ENCODE results near the gene DIPK1C. TPM values are rescaled to one million over a fixed set of nuclear protein-coding genes. Genes with fewer than 3 reads are reported as not detected.

The DIPK1C gene
- not detected in 2 replicates for total RNA-seq

GRCh38 chr18:74457043-74457724, at the start of gene DIPK1C:
Gene DIPK1C (minus strand): TSS chr18:74457308. CDS start chr18:74457259, 49 bp downstream.

GRCh38 chr18:74495581-74496507, 38.7 kb upstream of the DIPK1C start, which contains the start of gene CNDP2:
Gene CNDP2 (plus strand): TSS chr18:74496363. CDS start chr18:74499974, 3,611 bp downstream.

Other genes starting within 250 kb of the DIPK1C start
- 48.6 and 54.9 TPM in 2 replicates for gene CYB5A, start 165.3 kb downstream of the DIPK1C start, total RNA-seq
- gene C18orf63, start 141.5 kb downstream of the DIPK1C start, total RNA-seq = not detected in 2 replicates
- gene CNDP2, start 39.1 kb upstream of the DIPK1C start, total RNA-seq = 62.6 and 64.7 TPM in 2 replicates
- not detected in 2 replicates for gene CNDP1, start 77.2 kb upstream of the DIPK1C start, total RNA-seq
- gene ZNF407, start 140.6 kb upstream of the DIPK1C start, total RNA-seq = 17.2 and 17.3 TPM in 2 replicates